Measurements from ENCODE around the gene NDUFB8.
"Not testable (repeated sequence)": the region's sequence is repeated elsewhere in the genome, so short reads cannot be mapped to it uniquely, and the experiment has no call there.

Gene NDUFB8

GRCh38 chr10:100529475-100530298 lies at the start of gene NDUFB8:
Gene NDUFB8, minus strand, starts transcription at chr10:100529871. Its CDS starts 20 bp downstream, at chr10:100529851.
- DNase-seq = peak; percentile 19

- DNase-seq = no peak
Observed at GRCh38 chr10:100576282-100576635, 46.6 kb upstream of the NDUFB8 start.

GRCh38 chr10:100575585-100576281 lies 46.1 kb upstream of the NDUFB8 start:
- no peak for DNase-seq

GRCh38 chr10:100575146-100575545 lies 45.5 kb upstream of the NDUFB8 start:
- not testable (repeated sequence) for DNase-seq

- DNase-seq = no peak
Observed at GRCh38 chr10:100571084-100571856, 41.6 kb upstream of the NDUFB8 start.

- DNase-seq = no peak
Observed at GRCh38 chr10:100570506-100570905, 40.8 kb upstream of the NDUFB8 start.

- no peak for DNase-seq
Observed at GRCh38 chr10:100569687-100570481, 40.2 kb upstream of the NDUFB8 start.

GRCh38 chr10:100568912-100569311 lies 39.2 kb upstream of the NDUFB8 start:
- no peak for DNase-seq

- DNase-seq = no peak
Observed at GRCh38 chr10:100567826-100568225, 38.2 kb upstream of the NDUFB8 start.

- no peak for DNase-seq
Observed at GRCh38 chr10:100567249-100567648, 37.6 kb upstream of the NDUFB8 start.

GRCh38 chr10:100566561-100566960 lies 36.9 kb upstream of the NDUFB8 start:
- no peak for DNase-seq

GRCh38 chr10:100565206-100565985 lies 35.7 kb upstream of the NDUFB8 start:
- no peak for DNase-seq

GRCh38 chr10:100562008-100562672 lies 32.5 kb upstream of the NDUFB8 start:
- DNase-seq = no peak

- no peak for DNase-seq
Observed at GRCh38 chr10:100561005-100561404, 31.3 kb upstream of the NDUFB8 start.

- DNase-seq = no peak
Observed at GRCh38 chr10:100560248-100560647, 30.6 kb upstream of the NDUFB8 start.

- DNase-seq = no peak
Observed at GRCh38 chr10:100554902-100555301, 25.2 kb upstream of the NDUFB8 start.

- DNase-seq = no peak
Observed at GRCh38 chr10:100553929-100554328, 24.3 kb upstream of the NDUFB8 start.

- DNase-seq = no peak
Observed at GRCh38 chr10:100551738-100552137, 22.1 kb upstream of the NDUFB8 start.

GRCh38 chr10:100551196-100551595 lies 21.5 kb upstream of the NDUFB8 start:
- DNase-seq = no peak

- DNase-seq = no peak
Observed at GRCh38 chr10:100544950-100545349, 15.3 kb upstream of the NDUFB8 start.

GRCh38 chr10:100537475-100537874 lies 7.8 kb upstream of the NDUFB8 start:
- no peak for DNase-seq

All from NCI-H2081 treated with DMSO at 0.1 percent for 48 hours (cell line).